GM10248 (cell line): ENCODE measurements around the gene RPUSD1.

Experiments used
- CTCF ChIA-PET: fragments of 300-600 bp; sonication (Branson Sonifier 250); formaldehyde crosslinking; extraction: SDS; loops from one replicate; lab custom pipeline; 2021; ENCODE audit warnings: antibody characterized with exemption; lab: Yijun Ruan, JAX
- POLR2A ChIA-PET: fragments of 350-650 bp; sonication (Branson Sonifier 250); formaldehyde crosslinking; extraction: SDS; loops from one replicate; lab custom pipeline; 2020; ENCODE audit warnings: antibody characterized with exemption; lab: Yijun Ruan, JAX
- DNase-seq: peaks from one replicate; pipeline ENCODE4 v3.0.0; 2012; ENCODE audit errors: extremely low spot score
- TF ChIP-seq, protein P1 (sequence below): IDR thresholded peaks from 2 replicates; pipeline ENCODE4 v1.5.1; 2012; ENCODE audit warnings: mild to moderate bottlenecking, low read depth; ENCODE audit errors: extremely low read depth, missing control alignments, control extremely low read depth

RPUSD1 gene

DNA sequence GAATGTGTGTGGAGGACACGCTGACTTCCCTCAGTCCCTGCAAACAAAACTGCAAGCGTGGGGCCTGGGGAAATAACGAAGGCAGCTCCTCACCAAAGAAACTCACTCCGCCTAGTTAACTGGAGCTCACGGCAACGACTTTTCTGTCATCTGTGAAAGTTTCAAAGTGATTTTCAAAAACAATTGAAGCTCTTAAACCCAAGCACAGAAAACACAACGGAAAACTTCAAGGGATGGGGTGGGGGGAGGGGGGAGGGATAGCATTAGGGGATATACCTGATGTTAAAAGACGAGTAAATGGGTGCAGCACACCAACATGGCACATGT, 15.5 kb upstream of the RPUSD1 start:
- POLR2A ChIA-PET: interaction anchor here (0.6 kb wide), 1 partner anchor 386 kb away, joined by 3 read pairs; no protein-coding TSS in a partner anchor
- DNase-seq: no peak
- CTCF ChIA-PET: interaction anchor here (1.3 to 1.4 kb wide), 2 partner anchors 63 to 91 kb away, joined by 3 to 4 read pairs; partner anchors contain the start of gene CIAO3
- TF ChIP-seq, protein P1, sequence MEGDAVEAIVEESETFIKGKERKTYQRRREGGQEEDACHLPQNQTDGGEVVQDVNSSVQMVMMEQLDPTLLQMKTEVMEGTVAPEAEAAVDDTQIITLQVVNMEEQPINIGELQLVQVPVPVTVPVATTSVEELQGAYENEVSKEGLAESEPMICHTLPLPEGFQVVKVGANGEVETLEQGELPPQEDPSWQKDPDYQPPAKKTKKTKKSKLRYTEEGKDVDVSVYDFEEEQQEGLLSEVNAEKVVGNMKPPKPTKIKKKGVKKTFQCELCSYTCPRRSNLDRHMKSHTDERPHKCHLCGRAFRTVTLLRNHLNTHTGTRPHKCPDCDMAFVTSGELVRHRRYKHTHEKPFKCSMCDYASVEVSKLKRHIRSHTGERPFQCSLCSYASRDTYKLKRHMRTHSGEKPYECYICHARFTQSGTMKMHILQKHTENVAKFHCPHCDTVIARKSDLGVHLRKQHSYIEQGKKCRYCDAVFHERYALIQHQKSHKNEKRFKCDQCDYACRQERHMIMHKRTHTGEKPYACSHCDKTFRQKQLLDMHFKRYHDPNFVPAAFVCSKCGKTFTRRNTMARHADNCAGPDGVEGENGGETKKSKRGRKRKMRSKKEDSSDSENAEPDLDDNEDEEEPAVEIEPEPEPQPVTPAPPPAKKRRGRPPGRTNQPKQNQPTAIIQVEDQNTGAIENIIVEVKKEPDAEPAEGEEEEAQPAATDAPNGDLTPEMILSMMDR: no peak

DNA sequence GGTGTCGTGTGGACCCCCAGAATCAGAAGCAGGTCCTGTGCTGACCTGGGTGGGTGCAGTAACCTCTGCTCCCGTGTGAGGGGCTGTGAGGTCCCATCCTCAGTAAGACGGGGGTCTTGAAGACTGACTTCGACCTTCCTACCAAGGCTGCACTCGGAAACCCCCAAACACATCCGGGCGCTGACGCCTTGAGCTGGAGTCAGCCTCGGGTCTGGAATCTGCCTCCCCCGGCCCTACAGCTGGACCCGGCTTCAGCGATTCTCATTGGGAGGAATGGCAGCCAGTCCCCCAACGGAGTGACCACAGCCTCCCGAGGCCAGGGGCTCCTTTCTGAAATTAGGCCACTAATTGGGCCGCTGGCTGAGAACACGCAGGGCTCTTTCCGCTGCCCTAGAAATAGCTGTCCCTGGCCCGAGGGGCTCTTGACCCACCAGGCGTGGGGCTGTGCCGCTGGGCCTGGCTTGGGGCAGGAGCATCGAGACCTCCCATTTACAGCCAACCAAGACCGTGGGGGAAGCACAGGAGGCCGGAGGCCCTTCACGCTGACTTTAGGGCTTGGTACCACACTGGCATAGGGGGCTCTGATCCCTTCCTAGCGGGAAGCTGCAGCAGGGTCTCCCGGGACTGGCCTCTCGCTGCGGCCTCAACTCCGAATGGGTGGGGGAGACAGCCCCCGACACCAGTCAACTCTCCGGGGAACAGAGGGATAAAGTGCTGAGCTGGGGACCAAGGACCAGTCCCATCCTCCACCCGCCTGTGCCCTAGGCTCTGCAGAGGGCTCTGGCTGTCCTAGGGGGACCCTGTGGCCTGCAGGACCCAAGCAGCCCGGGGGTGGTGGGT, 15.0 kb upstream of the RPUSD1 start:
- DNase-seq: no peak
- TF ChIP-seq, protein P1: no peak
- POLR2A ChIA-PET: interaction anchor here (0.6 kb wide), 1 partner anchor 387 kb away, joined by 3 read pairs; no protein-coding TSS in a partner anchor
- CTCF ChIA-PET: interaction anchor here (1.3 to 1.7 kb wide), 3 partner anchors 9 to 91 kb away, joined by 3 to 4 read pairs (median 3); partner anchors contain the start of gene CIAO3

DNA sequence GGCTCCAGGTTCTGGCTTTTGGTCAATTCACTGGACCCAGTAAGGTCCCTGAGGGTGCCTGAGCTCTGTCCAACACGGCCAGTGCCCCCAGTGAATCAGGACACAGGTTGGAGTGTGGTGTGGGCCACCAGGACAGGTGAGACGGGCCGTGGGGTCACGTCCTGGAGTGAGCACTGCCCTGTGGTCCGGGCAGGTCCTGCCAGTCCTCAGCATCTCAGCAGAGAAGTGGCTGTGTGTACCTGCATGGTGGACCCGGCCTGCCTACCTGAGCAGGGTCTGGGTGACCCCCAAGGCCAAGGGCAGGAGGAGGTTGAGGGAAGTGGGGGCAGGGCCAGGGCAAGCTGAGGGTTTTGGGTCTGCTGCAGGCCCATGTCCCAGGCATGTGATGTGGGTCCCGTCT, 14.3 kb upstream of the RPUSD1 start:
- no peak for DNase-seq
- POLR2A ChIA-PET: no interaction called here

GRCh38 chr16:801584-802363, 13.6 kb upstream of the RPUSD1 start:
- ChIA-PET CTCF (interaction anchor here (1.4 to 1.7 kb wide), 2 partner anchors 10 to 15 kb away, joined by 3 read pairs; no protein-coding TSS in a partner anchor), POLR2A (no interaction called here)
- TF ChIP-seq, protein P1: no peak
- no peak for DNase-seq

More for the DNA sequence above, 14.3 kb upstream of the RPUSD1 start:
- TF ChIP-seq, protein P1: no peak
- CTCF ChIA-PET: interaction anchor here (1.7 kb wide), 1 partner anchor 9 kb away, joined by 3 read pairs; no protein-coding TSS in a partner anchor

- TF ChIP-seq, protein P1: no peak
- ChIA-PET CTCF (interaction anchor here (0.9 to 1.4 kb wide), 3 partner anchors 14 to 302 kb away, joined by 3 read pairs; no protein-coding TSS in a partner anchor), POLR2A (no interaction called here)
- no peak for DNase-seq
These were observed 12.8 kb upstream of the RPUSD1 start for GRCh38 chr16:800834-801511.
